GM18499 (cell line): Measurements from ENCODE around the gene COL6A3.

Source experiments
- ATAC-seq: cut with Tn5 transposase; IDR thresholded peaks from one replicate; pipeline ENCODE4 v1.9.1; 2021; ENCODE audit warnings: moderate number of reproducible peaks; ENCODE audit not compliant: insufficient read depth, unreplicated experiment

Gene COL6A3

DNA sequence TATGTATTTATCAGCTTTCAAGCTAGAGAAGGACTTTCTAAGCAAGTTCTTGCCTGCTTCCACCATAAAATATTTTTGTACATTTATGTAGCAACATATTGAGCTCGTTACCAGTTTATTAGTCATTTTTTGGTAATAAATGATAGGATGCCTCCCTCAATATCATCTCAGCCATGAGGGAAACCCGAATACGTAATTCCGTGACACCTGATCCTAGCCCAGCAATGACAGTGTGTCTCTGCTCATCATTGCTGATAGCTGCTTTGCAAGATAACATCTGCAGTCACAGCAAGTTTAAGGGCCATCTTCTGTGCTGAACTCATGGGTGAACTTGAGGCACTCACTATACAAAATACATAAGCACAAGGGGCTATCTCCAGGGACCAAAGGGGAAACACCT is 62.2 kb downstream of the COL6A3 start:
- ATAC-seq = no peak

DNA sequence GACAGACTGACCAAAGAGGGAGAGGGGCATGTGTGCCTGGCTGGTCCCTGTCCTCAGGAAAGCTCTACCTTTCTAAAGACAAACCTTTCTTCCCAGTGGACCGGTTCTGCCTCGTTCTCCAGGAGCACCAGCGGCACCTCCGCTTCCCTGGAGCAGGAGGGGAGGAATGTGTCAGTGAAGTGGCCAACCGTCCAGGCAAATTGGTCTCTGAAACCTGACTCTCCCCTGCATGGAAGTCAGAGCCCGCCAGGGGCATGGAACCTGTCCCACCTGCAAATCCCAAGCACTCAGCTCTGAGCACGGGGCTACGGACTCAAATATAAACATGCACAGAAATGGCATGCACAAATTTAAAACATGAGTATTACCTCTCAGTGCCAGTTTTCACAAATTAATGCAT is 62.9 kb downstream of the COL6A3 start:
- ATAC-seq = no peak

GRCh38 chr2:237350597-237350996 is 63.4 kb downstream of the COL6A3 start:
- ATAC-seq = no peak

GRCh38 chr2:237350070-237350469 is 63.9 kb downstream of the COL6A3 start:
- no peak for ATAC-seq

DNA sequence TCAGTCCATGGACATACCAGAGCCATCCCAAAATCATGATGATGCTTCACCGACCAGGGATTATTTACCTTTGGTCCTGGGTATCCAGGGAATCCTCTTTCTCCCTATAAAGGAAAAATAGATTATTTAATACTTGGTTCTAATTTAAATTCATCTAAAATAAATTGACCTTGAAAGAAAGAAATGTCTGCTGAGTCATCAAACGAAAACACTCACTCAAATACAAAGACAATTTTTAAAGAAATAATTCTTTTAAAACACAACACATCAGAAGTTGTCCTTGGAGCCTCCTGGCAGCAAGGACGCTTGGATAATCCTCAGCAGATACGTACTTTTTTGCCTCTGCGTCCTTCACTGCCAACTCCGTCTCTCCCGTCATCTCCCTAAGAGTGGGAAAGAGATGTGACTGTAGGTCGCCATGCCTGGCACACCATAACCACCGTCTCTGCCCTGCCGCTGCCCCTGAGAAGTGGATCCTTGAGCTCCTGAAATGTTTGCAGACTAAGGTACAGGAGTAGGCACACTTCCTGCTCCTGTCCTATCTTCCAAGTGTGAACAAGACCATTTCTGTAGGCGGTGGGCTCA is 65.6 kb downstream of the COL6A3 start:
- no peak for ATAC-seq

DNA sequence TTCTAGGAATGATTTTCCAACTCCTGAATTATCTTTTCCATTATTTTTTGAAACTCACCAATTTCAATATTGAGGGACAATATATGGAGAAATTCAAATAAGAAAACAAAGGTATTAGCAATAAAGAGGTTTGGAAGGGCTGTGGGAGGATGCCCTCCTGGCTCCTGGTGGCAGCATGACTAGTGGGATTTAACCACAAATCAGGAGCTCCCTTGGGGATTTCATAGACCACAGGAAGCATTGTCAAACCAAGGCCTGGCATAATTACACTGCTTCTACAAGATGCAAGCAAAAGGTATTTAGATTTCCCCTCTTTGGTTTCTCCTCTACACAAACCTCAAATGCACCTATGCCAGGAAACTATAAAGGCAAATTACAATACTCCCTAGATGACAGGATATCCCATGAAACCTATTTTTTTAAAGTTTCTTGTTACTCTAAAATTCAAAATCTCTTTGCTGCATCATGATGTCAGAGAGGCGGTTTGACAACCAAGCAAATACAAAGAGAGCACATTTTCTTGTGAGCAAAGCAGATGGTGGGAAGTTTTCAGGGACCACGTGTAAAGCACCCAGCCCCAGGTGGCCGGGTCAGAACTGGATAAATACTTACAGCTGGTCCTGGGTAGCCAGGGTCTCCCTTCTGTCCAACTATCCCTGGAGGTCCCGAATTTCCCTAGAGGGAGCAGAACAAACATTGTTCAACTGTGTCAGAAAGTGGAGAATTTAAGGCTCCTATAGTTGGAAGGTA is 67.9 kb downstream of the COL6A3 start:
- no peak for ATAC-seq

- no peak for ATAC-seq
These were observed 68.6 kb downstream of the COL6A3 start for GRCh38 chr2:237345411-237345810.

GRCh38 chr2:237344942-237345341 is 69.0 kb downstream of the COL6A3 start:
- ATAC-seq = no peak

GRCh38 chr2:237343993-237344392 is 70.0 kb downstream of the COL6A3 start:
- no peak for ATAC-seq

- no peak for ATAC-seq
These were observed 72.1 kb downstream of the COL6A3 start for GRCh38 chr2:237341872-237342271.

GRCh38 chr2:237337586-237337985 is 76.4 kb downstream of the COL6A3 start:
- ATAC-seq = no peak

- no peak for ATAC-seq
These were observed 77.8 kb downstream of the COL6A3 start for GRCh38 chr2:237336131-237336530.

DNA sequence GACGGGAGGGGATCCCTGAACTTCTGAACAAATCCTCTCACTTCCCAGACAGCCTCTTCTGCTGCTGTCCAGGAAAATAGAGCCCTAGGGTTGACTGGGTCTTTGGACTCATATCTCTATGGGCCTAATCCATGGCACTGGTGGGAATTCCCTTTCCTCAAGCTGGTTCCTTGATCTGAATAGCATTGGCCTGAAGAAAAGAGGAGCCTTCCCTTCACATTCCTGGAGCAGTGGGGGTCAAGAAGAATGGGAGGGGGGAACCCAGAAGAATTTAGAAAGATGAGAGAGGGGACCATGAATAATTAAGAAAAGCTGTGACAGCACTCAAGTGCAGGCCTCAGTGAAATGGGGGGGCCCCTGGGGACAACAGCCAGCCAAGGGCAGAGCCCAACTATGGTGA is 80.2 kb downstream of the COL6A3 start:
- ATAC-seq = no peak

- no peak for ATAC-seq
These were observed 83.4 kb downstream of the COL6A3 start for GRCh38 chr2:237330541-237330940.

GRCh38 chr2:237327175-237327950 is 86.6 kb downstream of the COL6A3 start:
- no peak for ATAC-seq

DNA sequence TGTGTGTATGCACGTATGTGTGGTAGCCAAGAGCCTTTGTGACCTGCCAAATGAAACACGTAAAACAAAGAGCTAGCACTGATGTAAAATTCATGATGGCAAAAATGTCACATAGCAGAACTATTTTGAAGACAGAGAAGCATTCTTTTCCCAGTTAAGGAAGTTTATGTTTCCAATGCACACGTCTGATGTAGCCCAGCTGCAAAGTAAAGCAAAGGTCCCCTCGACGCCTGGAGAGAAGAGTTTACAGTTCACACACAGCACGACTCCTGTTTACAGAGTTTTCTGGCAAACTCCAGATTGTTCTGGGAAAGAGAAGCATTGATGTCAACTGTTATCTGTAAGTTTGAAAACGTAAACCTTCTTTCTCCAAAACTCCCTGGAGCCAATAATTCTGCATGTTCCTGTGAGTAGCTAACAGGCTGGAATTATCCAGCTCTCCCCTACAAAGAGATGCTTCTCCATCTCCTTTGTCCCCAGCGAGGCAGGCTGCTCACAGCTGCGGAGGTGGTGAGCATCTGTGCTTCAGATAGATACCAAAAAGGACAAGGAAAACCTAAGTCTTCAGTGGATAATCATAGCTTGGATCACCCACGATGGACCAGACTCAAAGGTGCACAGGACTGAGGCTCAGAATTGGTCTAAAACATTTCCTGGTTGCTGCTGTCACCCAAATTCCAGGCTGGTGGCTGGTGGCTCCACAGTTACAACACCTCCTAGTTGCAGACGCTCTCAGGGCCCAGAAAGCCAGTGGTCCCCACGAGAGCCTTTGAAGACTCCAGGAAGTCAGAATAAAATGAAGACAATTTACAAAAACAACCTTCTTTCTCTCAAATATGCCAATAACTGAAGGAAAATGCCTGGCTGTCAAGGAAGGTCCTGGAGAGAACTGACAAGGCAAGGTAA is 87.4 kb downstream of the COL6A3 start:
- no peak for ATAC-seq

DNA sequence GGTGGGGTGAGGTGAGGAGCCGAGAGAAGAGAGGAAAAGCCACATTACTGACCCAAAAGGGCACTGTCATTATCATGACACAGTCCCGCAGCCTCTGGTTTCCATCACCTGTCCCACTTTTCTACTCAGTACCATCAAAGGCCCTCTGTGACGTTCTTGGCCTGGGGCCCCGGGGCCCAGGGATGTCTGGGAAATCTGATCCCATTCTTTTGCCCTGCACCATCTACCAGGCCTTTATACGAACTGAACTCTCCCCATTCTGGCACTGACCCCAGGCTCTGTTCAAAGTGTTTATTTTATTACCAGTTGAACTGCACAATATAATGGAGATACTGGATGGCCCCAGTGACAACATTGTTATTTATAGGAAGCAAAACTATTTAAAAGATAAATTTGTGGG is 89.1 kb downstream of the COL6A3 start:
- ATAC-seq = no peak

- no peak for ATAC-seq
These were observed 89.5 kb downstream of the COL6A3 start for GRCh38 chr2:237324405-237324831.

- no peak for ATAC-seq
These were observed 90.3 kb downstream of the COL6A3 start for GRCh38 chr2:237323656-237324055.

GRCh38 chr2:237322564-237322963 is 91.4 kb downstream of the COL6A3 start:
- ATAC-seq = no peak
